ENCODE data around the gene ZFP1.

ZFP1 gene

DNA sequence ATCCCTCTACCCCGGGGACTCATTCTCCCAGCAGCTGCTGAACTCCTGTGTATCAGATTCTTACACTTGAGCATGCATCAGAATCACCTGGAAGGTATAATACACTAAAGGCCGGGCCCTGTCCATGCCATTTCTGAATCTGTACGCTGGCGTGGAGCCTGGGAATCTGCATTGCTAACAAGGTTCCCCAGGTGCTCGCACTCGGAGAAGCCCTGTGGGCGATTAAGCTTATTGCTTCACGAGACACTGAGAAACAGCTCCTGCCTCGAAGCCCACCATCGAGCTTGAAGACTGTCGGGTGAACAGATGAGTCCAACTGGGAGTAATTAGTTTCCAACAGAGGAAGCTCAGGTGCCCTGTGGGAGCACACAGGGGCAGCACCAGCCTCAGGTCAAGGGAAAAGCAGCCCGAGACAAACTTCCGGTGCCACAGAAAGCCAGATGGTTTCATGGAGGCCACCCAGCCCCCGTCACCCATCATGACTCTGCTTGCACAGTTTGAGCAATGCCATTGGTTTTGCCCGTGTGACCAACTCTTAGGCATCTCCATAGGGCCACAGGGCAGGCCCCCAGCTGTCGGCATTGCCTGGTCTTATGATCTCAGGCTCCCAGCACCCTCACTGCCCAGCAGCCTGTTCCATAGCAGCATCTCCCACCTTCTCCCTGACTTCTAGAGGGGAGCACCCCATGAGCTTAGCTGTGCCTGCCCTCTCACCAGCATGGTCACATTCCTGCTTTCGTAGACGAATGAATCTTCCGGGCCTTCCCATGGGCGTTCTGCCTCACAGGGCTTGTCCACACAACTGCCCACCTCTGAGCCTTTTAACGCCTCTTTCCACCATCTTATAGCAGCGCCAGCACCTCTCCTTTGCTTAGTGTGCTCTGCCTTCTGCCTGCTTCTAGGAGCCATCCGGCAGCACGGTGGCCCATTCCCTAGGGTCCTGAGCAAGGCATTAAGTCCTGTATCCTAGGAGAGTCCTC is 47.8 kb downstream of the ZFP1 start:
- in situ Hi-C loops (cut with HindIII; ENCODE audit: low sequenced_read_pairs), result no loop called here
- TF ChIP-seq, protein P1, sequence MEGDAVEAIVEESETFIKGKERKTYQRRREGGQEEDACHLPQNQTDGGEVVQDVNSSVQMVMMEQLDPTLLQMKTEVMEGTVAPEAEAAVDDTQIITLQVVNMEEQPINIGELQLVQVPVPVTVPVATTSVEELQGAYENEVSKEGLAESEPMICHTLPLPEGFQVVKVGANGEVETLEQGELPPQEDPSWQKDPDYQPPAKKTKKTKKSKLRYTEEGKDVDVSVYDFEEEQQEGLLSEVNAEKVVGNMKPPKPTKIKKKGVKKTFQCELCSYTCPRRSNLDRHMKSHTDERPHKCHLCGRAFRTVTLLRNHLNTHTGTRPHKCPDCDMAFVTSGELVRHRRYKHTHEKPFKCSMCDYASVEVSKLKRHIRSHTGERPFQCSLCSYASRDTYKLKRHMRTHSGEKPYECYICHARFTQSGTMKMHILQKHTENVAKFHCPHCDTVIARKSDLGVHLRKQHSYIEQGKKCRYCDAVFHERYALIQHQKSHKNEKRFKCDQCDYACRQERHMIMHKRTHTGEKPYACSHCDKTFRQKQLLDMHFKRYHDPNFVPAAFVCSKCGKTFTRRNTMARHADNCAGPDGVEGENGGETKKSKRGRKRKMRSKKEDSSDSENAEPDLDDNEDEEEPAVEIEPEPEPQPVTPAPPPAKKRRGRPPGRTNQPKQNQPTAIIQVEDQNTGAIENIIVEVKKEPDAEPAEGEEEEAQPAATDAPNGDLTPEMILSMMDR (IDR thresholded peaks at IDR 0.05; ENCODE audit: low read depth, low read length), result no peak
- H3K4me3 ChIP-seq (ENCODE audit: low read depth, low read length), result no peak overlapping the region
- DNase-seq (ENCODE audit: low read depth, low spot score), result no peak

DNA sequence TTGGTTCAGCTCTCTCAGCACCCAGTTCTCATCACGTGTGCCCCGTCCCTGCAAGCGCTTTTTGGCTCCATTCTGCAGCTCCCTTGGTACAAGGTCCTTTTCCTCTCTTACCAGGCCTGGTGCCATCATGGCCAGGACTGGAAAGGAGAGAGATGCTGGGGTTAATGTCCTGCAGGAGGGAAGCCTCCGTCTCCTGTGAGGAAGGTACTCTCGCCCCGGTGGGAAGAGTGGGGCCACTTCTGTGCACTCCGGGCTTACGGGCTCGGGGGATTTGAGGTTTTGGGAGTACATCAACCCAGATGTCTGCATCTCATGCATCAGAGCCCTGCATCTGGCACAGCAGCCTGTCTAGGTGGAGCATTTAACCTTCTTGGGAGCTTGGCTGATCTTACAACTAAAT is 48.5 kb downstream of the ZFP1 start:
- no peak overlapping the region for H3K4me3 ChIP-seq (ENCODE audit: low read depth, low read length)
- TF ChIP-seq, protein P1 (IDR thresholded peaks at IDR 0.05; ENCODE audit: low read depth, low read length), result no peak
- no peak for DNase-seq (ENCODE audit: low read depth, low spot score)
- in situ Hi-C loops (cut with HindIII; ENCODE audit: low sequenced_read_pairs), result no loop called here

DNA sequence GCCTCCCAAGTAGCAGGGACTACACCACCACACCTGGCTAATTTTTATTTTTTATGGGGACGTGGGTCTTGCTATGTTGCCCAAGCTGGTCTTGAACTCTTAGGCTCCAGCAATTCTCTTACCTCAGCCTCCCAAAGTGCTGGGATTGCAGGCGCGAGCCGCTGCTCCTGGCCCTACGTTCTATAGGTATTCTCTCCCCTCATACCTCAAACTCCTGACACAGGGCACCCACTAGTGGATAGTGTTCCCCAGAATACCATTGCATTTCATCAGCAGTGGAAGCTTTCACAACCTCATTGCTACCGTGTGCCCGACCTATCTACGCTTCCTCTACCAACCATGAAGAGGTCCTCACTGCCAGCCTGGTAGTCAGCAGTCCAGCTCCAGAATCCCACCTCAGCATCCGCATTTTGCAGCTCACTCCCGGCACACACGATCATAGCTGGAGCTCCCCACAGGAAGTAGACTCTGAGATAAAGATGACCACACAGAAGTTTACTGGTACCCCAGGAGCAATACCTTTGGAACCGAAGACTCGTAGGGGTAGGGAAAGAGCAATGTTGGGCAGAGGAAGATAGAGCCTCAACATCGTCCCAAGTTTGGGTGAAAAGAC is 49.3 kb downstream of the ZFP1 start:
- no peak overlapping the region for H3K4me3 ChIP-seq (ENCODE audit: low read depth, low read length)
- in situ Hi-C loops (cut with HindIII; ENCODE audit: low sequenced_read_pairs), result no loop called here
- no peak for DNase-seq (ENCODE audit: low read depth, low spot score)
- TF ChIP-seq, protein P1 (IDR thresholded peaks at IDR 0.05; ENCODE audit: low read depth, low read length), result no peak

DNA sequence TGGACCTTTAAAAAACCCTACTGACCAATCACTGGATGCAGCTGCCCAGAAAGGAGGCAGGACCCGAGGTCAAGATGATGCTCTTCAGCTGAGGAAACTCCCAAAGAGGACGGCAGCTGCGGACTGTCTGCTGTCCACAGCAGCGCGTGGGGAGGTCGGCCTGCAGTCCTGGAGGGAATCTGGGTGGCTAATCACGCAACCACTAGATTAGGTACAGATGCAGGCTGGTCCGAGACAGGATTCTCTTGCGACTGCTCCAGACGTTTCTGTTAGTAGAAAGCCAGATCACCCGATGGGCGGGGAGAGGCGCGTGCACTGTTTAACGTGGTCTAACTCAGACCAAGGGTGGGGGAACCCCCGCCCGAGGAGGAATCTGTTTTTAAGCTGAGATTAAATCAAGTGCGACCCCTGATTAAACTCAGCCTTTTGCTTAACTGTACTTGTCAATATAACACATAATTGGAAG is 49.8 kb downstream of the ZFP1 start:
- DNase-seq (ENCODE audit: low read depth, low spot score), result no peak
- TF ChIP-seq, protein P1 (IDR thresholded peaks at IDR 0.05; ENCODE audit: low read depth, low read length), result no peak
- in situ Hi-C loops (cut with HindIII; ENCODE audit: low sequenced_read_pairs), result no loop called here
- H3K4me3 ChIP-seq (ENCODE audit: low read depth, low read length), result no peak overlapping the region

DNA sequence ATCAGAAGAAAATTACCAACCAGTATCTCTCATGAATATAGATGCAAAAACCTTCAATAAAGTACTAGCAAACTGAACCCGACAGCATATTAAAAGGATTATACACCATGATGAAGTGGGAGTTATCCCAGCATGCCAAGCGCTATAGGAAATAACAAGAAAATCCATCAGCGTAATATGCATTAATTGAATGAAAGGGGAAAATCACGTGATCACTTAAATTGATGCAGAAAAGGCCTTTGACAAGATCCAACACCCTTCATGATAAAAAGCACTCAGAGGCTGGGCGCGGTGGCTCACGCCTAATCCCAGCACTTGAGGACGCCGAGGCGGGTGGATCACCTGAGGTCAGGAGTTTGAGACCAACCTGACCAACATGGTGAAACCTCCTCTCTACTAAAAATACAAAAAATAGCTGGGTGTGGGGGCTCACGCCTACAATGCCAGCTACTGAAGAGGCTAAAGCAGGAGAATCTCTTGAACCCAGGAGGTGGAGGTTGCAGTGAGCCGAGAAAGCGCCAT is 53.8 kb downstream of the ZFP1 start:
- no peak for DNase-seq (ENCODE audit: low read depth, low spot score)
- in situ Hi-C loops (cut with HindIII; ENCODE audit: low sequenced_read_pairs), result no loop called here
- TF ChIP-seq, protein P1 (IDR thresholded peaks at IDR 0.05; ENCODE audit: low read depth, low read length), result no peak
- H3K4me3 ChIP-seq (ENCODE audit: low read depth, low read length), result no peak overlapping the region

DNA sequence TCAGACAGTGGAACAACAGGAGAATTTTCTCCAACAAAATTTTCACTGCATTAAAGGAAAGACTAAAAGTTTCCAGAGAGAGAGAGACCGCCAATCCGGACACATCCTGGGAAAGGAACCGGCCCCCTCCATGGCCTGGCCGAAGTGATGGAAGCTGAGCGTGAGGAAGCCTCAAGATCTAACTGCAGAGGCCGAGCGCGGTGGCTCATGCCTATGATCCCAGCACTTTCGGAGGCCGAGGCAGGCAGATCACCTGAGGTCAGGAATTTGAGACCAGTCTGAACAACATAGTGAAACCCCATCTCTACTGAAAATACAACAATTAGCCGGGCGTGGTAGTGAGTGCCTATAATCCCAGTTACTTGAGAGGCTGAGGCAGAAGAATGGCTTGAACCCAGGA is 54.8 kb downstream of the ZFP1 start:
- TF ChIP-seq, protein P1 (IDR thresholded peaks at IDR 0.05; ENCODE audit: low read depth, low read length), result no peak
- DNase-seq (ENCODE audit: low read depth, low spot score), result no peak
- no peak overlapping the region for H3K4me3 ChIP-seq (ENCODE audit: low read depth, low read length)
- in situ Hi-C loops (cut with HindIII; ENCODE audit: low sequenced_read_pairs), result no loop called here
